Lung (tissue), 12 donors: ENCODE measurements around the gene WBP11. TPM values are rescaled to one million over a fixed set of nuclear protein-coding genes. Genes with fewer than 3 reads are reported as not detected.
A peak's percentile ranks its signal among the peaks of the same experiment; 100 is the strongest.

Experiments
- ATAC-seq: fragments of 200-7000 bp; cut with Tn5 transposase; one replicate; pipeline ENCODE4 v1.9.1; 2020; ENCODE audit warnings: moderate number of reproducible peaks; ENCODE audit not compliant: insufficient read depth, low FRiP score
- DNase-seq, 3 donors: peaks; one replicate each; pipeline ENCODE4 v3.0.0-alpha.2; 2013 to 2017
- H3K27ac ChIP-seq, 2 donors: one replicate each; pipeline ENCODE4 v1.5.1; 2013; ENCODE audit warnings: mild to moderate bottlenecking in 2 of 2, moderate library complexity in 2 of 2, control low read depth in 1 of 2, inconsistent platforms in 1 of 2, low read depth in 1 of 2, low read length in 1 of 2
- H3K27me3 ChIP-seq, 3 donors: one replicate each; pipeline ENCODE4 v1.5.1; 2013; ENCODE audit warnings: low read length in 2 of 3; ENCODE audit not compliant: control insufficient read depth in 3 of 3, insufficient read depth in 3 of 3
- H3K36me3 ChIP-seq, 4 donors: one replicate each; pipeline ENCODE4 v1.5.1; 2013; ENCODE audit warnings: low read length in 4 of 4, mild to moderate bottlenecking in 1 of 4, moderate library complexity in 1 of 4; ENCODE audit not compliant: control insufficient read depth in 4 of 4, insufficient read depth in 4 of 4
- H3K4me1 ChIP-seq, 5 donors: one replicate each; pipeline ENCODE4 v1.5.1; 2013; ENCODE audit warnings: low read length in 5 of 5, mild to moderate bottlenecking in 2 of 5, moderate library complexity in 1 of 5; ENCODE audit not compliant: control insufficient read depth in 5 of 5, insufficient read depth in 5 of 5
- H3K4me3 ChIP-seq: one replicate; pipeline ENCODE4 v1.5.1; 2013; ENCODE audit warnings: mild to moderate bottlenecking, control low read depth, moderate library complexity
- H3K9ac ChIP-seq, 2 donors: one replicate each; pipeline ENCODE4 v1.5.1; 2013; ENCODE audit warnings: low read length in 2 of 2, control low read depth in 1 of 2; ENCODE audit not compliant: insufficient read depth in 1 of 2
- H3K9me3 ChIP-seq, 4 donors: one replicate each; pipeline ENCODE4 v1.5.1; 2013; ENCODE audit warnings: low read length in 3 of 4, mild to moderate bottlenecking in 1 of 4, moderate library complexity in 1 of 4; ENCODE audit not compliant: control insufficient read depth in 4 of 4, insufficient read depth in 3 of 4
- CTCF ChIP-seq: IDR thresholded peaks from 2 replicates; pipeline ENCODE4 v1.5.1; 2012; ENCODE audit warnings: mild to moderate bottlenecking; ENCODE audit errors: control extremely low read depth, extremely low read depth
- WGBS, 2 donors: extraction: QIAGEN DNeasy Blood & Tissue Kit; methylation state at CpG; one replicate each; pipeline ENCODE4 v1.1.7; 2013; 5-methylcytosine and 5-hydroxymethylcytosine counted together
- polyA plus RNA-seq, 2 donors: library from polyadenylated mRNA; stranded (reverse); fragments of 200-250 nt; gene quantifications; one replicate each; pipeline ENCODE4 v1.2.1, GENCODE V29; 2013
- total RNA-seq, 2 donors: library from RNA; depleted of rRNA in 1 of 2; stranded (reverse); fragments of >200 nt in 1 of 2; gene quantifications; one replicate each; pipeline ENCODE4 v1.2.1, GENCODE V29; 2014 to 2021
- donor health status: control.
- donor health status: control.
- donor health status: Bipolar disorder and iron deficiency.
- donor health status: healthy.
- donor health status: DM: yes; HTN: yes; CAD: no.

The WBP11 gene
- total and polyA plus RNA-seq, 4 donors = 14.8 to 52.8 (median 30.6) TPM

GRCh38 chr12:14769466-14769968 is 33.8 kb downstream of the WBP11 start:
- H3K4me1 ChIP-seq = peaks cover 0 to 20% (median 0%) of the 10 kb centered on the region in 5 donors
- H3K9ac ChIP-seq = peak overlapping the region; percentile 90 to 97
- peak overlapping the region; percentile 70 for H3K4me3 ChIP-seq
- H3K27me3 ChIP-seq = no peaks in the 10 kb centered on the region
- ATAC-seq = no peak
- peak overlapping the region; percentile 95 to 98 for H3K27ac ChIP-seq
- TF ChIP-seq CTCF = no peak
- no peaks in the 10 kb centered on the region for H3K36me3 ChIP-seq
- peak; percentile 68 to 71 (median 70) for DNase-seq
- WGBS, 2 donors = 2 to 4% methylated on average over 26 of the region's 26 CpGs
- H3K9me3 ChIP-seq = no peaks in the 10 kb centered on the region

GRCh38 chr12:14768823-14769405 is 34.4 kb downstream of the WBP11 start:
- Histone ChIP-seq H3K9me3 (no peaks in the 10 kb centered on the region), H3K4me3 (peak overlapping the region; percentile 70), H3K27me3 (no peaks in the 10 kb centered on the region), H3K9ac (peak overlapping the region in 1 of 2 donors; percentile 97), H3K4me1 (peaks cover 0 to 20% (median 0%) of the 10 kb centered on the region in 5 donors), H3K27ac (peak overlapping the region in 1 of 2 donors; percentile 98), H3K36me3 (no peaks in the 10 kb centered on the region)
- WGBS, 2 donors = 46 to 65% methylated on average over 16 of the region's 16 CpGs
- no peak for TF ChIP-seq CTCF
- DNase-seq (peak; percentile 32 to 47 (median 46)), ATAC-seq (no peak)

GRCh38 chr12:14767617-14768016 is 35.7 kb downstream of the WBP11 start:
- no peaks in the 10 kb centered on the region for H3K9me3 ChIP-seq
- no peaks in the 10 kb centered on the region for H3K27me3 ChIP-seq
- WGBS, 2 donors = 80 to 87% methylated on average over 1 of the region's 1 CpG
- TF ChIP-seq CTCF = no peak
- no peak for DNase-seq
- H3K27ac ChIP-seq = no peak overlapping the region
- no peak for ATAC-seq
- no peak overlapping the region for H3K9ac ChIP-seq
- H3K4me3 ChIP-seq = no peak overlapping the region
- H3K4me1 ChIP-seq = peaks cover 0 to 14% (median 0%) of the 10 kb centered on the region in 5 donors
- no peaks in the 10 kb centered on the region for H3K36me3 ChIP-seq
